Colon (tissue), 2 donors: Measurements from ENCODE around the gene DMRTA2.
"Not testable (repeated sequence)": the region's sequence is repeated elsewhere in the genome, so short reads cannot be mapped to it uniquely, and the experiment has no call there.

Source experiments
- FAIRE-seq: peaks from 2 replicates; lab custom pipeline; 2012; peaks lifted over from hg19 to GRCh38; lab: Jason Lieb, UNC
- donor health status: control.
- donor health status: control.

DMRTA2 gene

GRCh38 chr1:50423670-50424000 is 392 bp upstream of the DMRTA2 start:
- FAIRE-seq, result no peak

GRCh38 chr1:50422675-50422945 is 633 bp downstream of the DMRTA2 start:
- FAIRE-seq, result no peak

- FAIRE-seq, result no peak
Measured at GRCh38 chr1:50421768-50422674, 1.2 kb downstream of the DMRTA2 start.

- FAIRE-seq, result no peak
Measured at GRCh38 chr1:50421366-50421748, 1.9 kb downstream of the DMRTA2 start.

- FAIRE-seq, result no peak
Measured at GRCh38 chr1:50420689-50421365, 2.4 kb downstream of the DMRTA2 start.

GRCh38 chr1:50419907-50420677 is 3.2 kb downstream of the DMRTA2 start:
- FAIRE-seq, result no peak

- no peak for FAIRE-seq
Measured at GRCh38 chr1:50419192-50419906, 3.9 kb downstream of the DMRTA2 start.

GRCh38 chr1:50418600-50419109 is 4.6 kb downstream of the DMRTA2 start:
- no peak for FAIRE-seq

GRCh38 chr1:50417946-50418599 is 5.2 kb downstream of the DMRTA2 start:
- no peak for FAIRE-seq

- FAIRE-seq, result no peak
Measured at GRCh38 chr1:50417507-50417906, 5.7 kb downstream of the DMRTA2 start.

GRCh38 chr1:50416553-50417453 is 6.4 kb downstream of the DMRTA2 start:
- FAIRE-seq, result no peak

- no peak for FAIRE-seq
Measured at GRCh38 chr1:50416150-50416527, 7.1 kb downstream of the DMRTA2 start.

- FAIRE-seq, result no peak
Measured at GRCh38 chr1:50415235-50416149, 7.8 kb downstream of the DMRTA2 start.

- no peak for FAIRE-seq
Measured at GRCh38 chr1:50414853-50415234, 8.4 kb downstream of the DMRTA2 start.

GRCh38 chr1:50412813-50413476 is 10.3 kb downstream of the DMRTA2 start:
- FAIRE-seq, result no peak

GRCh38 chr1:50405814-50406213 is 17.4 kb downstream of the DMRTA2 start:
- FAIRE-seq, result no peak

- FAIRE-seq, result no peak
Measured at GRCh38 chr1:50393522-50394120, 29.6 kb downstream of the DMRTA2 start.

GRCh38 chr1:50381551-50381950 is 41.7 kb downstream of the DMRTA2 start:
- not testable (repeated sequence) for FAIRE-seq

GRCh38 chr1:50378770-50379169 is 44.5 kb downstream of the DMRTA2 start:
- no peak for FAIRE-seq
